ENCODE data around the gene NISCH. TPM values are rescaled to one million over a fixed set of nuclear protein-coding genes. Genes with fewer than 3 reads are reported as not detected.
A peak's percentile ranks its signal among the peaks of the same experiment; 100 is the strongest.

Gene NISCH
- total RNA-seq, 1 experiment from 2014 or later: 62.2 TPM

DNA sequence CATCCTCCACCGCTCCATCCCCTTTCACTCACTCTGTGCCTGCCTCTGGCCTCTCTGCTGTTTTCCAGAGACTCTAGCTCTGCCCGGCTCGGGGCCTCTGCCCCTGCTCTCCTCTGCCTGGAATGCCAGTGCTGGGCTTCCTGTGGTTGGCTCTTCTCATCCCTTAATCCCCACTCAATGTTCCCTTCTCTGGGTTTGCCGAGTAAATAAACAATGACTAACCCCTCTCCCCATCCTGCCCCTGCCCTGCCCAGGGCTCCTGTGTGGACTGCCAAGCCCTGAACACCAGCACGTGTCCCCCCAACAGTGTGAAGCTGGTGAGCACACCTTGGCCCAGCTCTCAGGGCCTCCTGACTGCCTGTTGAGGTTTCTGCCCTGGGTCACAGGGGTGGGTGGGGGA, 52.0 kb downstream of the NISCH start:
- no peak overlapping the region for H3K4me3 ChIP-seq (ENCODE audit: low read depth, low read length)
- TF ChIP-seq, protein P1, sequence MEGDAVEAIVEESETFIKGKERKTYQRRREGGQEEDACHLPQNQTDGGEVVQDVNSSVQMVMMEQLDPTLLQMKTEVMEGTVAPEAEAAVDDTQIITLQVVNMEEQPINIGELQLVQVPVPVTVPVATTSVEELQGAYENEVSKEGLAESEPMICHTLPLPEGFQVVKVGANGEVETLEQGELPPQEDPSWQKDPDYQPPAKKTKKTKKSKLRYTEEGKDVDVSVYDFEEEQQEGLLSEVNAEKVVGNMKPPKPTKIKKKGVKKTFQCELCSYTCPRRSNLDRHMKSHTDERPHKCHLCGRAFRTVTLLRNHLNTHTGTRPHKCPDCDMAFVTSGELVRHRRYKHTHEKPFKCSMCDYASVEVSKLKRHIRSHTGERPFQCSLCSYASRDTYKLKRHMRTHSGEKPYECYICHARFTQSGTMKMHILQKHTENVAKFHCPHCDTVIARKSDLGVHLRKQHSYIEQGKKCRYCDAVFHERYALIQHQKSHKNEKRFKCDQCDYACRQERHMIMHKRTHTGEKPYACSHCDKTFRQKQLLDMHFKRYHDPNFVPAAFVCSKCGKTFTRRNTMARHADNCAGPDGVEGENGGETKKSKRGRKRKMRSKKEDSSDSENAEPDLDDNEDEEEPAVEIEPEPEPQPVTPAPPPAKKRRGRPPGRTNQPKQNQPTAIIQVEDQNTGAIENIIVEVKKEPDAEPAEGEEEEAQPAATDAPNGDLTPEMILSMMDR (IDR thresholded peaks at IDR 0.05; ENCODE audit: insufficient read depth in 1 of 2, low read depth in 1 of 2, low read length in 1 of 2, severe bottlenecking in 1 of 2, unreplicated experiment in 1 of 2): no peak
- H3K36me3 ChIP-seq (ENCODE audit: control insufficient read depth, insufficient read depth, low read length): no peaks in the 10 kb centered on the region
- ChIA-PET CTCF (no interaction called here), POLR2A (no interaction called here)
- Mint-ChIP-seq H3K4me1 (ENCODE audit: low read depth, unreplicated experiment) (peaks cover 6% of the 10 kb centered on the region), H3K4me3 (ENCODE audit: unreplicated experiment) (no peak overlapping the region), H3K36me3 (ENCODE audit: insufficient read depth, unreplicated experiment) (no peaks in the 10 kb centered on the region), H3K27me3 (ENCODE audit: insufficient read depth, unreplicated experiment) (peaks cover 2% of the 10 kb centered on the region), H3K27ac (ENCODE audit: unreplicated experiment) (no peak overlapping the region), H3K9me3 (ENCODE audit: unreplicated experiment) (no peaks in the 10 kb centered on the region)
- intact Hi-C loops (cut with micrococcal nuclease; ENCODE audit: unreplicated experiment): no loop called here
- no peaks in the 10 kb centered on the region for H3K9me3 ChIP-seq
- no TSS peak for BruUV-seq (replicated peaks)
- no peak for DNase-seq
- no peaks in the 10 kb centered on the region for H3K4me1 ChIP-seq
- H3K27me3 ChIP-seq (replicated peaks; ENCODE audit: control insufficient read depth, insufficient read depth, low read length): no peaks in the 10 kb centered on the region

DNA sequence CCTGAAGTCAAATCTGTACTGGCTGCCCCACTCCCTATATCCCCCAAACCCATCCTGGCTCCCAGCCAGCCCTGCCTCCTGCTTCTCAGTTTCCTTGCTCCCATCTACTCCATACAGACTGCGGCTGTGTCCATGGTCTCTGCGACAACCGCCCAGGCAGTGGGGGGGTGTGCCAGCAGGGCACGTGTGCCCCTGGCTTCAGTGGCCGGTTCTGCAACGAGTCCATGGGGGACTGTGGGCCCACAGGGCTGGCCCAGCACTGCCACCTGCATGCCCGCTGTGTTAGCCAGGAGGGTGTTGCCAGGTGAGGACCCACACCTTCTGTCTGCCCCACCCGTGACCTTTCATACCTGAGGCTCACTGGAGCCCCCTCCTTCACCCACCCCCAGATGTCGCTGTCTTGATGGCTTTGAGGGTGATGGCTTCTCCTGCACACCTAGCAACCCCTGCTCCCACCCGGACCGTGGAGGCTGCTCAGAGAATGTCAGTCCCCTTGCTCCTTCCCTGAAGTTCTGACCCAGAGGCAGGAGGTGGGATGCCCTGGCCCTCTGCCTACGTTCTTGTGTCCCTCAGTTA, 54.4 kb downstream of the NISCH start:
- H3K27ac Mint-ChIP-seq (ENCODE audit: unreplicated experiment): no peak overlapping the region
- Histone ChIP-seq H3K4me1 (no peaks in the 10 kb centered on the region), H3K27me3 (replicated peaks; ENCODE audit: control insufficient read depth, insufficient read depth, low read length) (no peaks in the 10 kb centered on the region)

DNA sequence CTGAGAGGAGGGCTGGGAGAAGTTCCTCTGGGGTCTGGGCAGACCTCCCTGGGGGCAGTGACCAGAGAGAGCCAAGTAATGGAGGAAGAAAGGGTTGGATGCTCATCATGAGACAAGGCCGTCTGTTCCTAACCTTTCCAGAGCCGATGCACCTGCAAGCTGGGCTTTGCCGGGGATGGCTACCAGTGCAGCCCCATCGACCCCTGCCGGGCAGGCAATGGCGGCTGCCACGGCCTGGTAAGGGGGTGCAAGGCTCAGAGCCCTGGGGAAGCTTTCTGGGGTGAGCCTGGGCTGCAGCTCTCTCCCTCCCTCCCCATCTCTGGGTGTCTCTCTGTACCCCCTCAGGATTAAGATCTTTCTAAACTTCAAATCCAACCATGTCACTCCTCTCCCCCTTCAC, 56.1 kb downstream of the NISCH start:
- peaks cover 6% of the 10 kb centered on the region for H3K4me1 Mint-ChIP-seq (ENCODE audit: low read depth, unreplicated experiment)
- H3K9me3 Mint-ChIP-seq (ENCODE audit: unreplicated experiment): no peaks in the 10 kb centered on the region
- H3K27ac Mint-ChIP-seq (ENCODE audit: unreplicated experiment): no peak overlapping the region
- no TSS peak for BruUV-seq (replicated peaks)
- no peaks in the 10 kb centered on the region for H3K9me3 ChIP-seq
- no peaks in the 10 kb centered on the region for H3K27me3 ChIP-seq (replicated peaks; ENCODE audit: control insufficient read depth, insufficient read depth, low read length)
- ChIA-PET CTCF (no interaction called here), POLR2A (no interaction called here)
- H3K4me1 ChIP-seq: no peaks in the 10 kb centered on the region
- TF ChIP-seq, protein P1 (IDR thresholded peaks at IDR 0.05; ENCODE audit: insufficient read depth in 1 of 2, low read depth in 1 of 2, low read length in 1 of 2, severe bottlenecking in 1 of 2, unreplicated experiment in 1 of 2): no peak
- no peak for DNase-seq
- H3K4me3 Mint-ChIP-seq (ENCODE audit: unreplicated experiment): no peak overlapping the region
- no peaks in the 10 kb centered on the region for H3K36me3 ChIP-seq (ENCODE audit: control insufficient read depth, insufficient read depth, low read length)
- H3K4me3 ChIP-seq (ENCODE audit: low read depth, low read length): no peak overlapping the region
- H3K36me3 Mint-ChIP-seq (ENCODE audit: insufficient read depth, unreplicated experiment): no peaks in the 10 kb centered on the region
- intact Hi-C loops (cut with micrococcal nuclease; ENCODE audit: unreplicated experiment): no loop called here
- peaks cover 2% of the 10 kb centered on the region for H3K27me3 Mint-ChIP-seq (ENCODE audit: insufficient read depth, unreplicated experiment)

More for the DNA sequence above, 54.4 kb downstream of the NISCH start:
- CTCF ChIA-PET: no interaction called here
- Histone ChIP-seq H3K36me3 (ENCODE audit: control insufficient read depth, insufficient read depth, low read length) (no peaks in the 10 kb centered on the region), H3K9me3 (no peaks in the 10 kb centered on the region), H3K4me3 (ENCODE audit: low read depth, low read length) (no peak overlapping the region)
- Mint-ChIP-seq H3K4me3 (ENCODE audit: unreplicated experiment) (no peak overlapping the region), H3K4me1 (ENCODE audit: low read depth, unreplicated experiment) (peaks cover 6% of the 10 kb centered on the region), H3K9me3 (ENCODE audit: unreplicated experiment) (no peaks in the 10 kb centered on the region), H3K36me3 (ENCODE audit: insufficient read depth, unreplicated experiment) (no peaks in the 10 kb centered on the region), H3K27me3 (ENCODE audit: insufficient read depth, unreplicated experiment) (peaks cover 2% of the 10 kb centered on the region)
- POLR2A ChIA-PET: no interaction called here
- intact Hi-C loops (cut with micrococcal nuclease; ENCODE audit: unreplicated experiment): no loop called here
- TF ChIP-seq, protein P1 (IDR thresholded peaks at IDR 0.05; ENCODE audit: insufficient read depth in 1 of 2, low read depth in 1 of 2, low read length in 1 of 2, severe bottlenecking in 1 of 2, unreplicated experiment in 1 of 2): peak in 1 of 2 experiments; percentile 50
- no TSS peak for BruUV-seq (replicated peaks)
- no peak for DNase-seq
